ENCODE results near the gene SGSM2. TPM values are rescaled to one million over a fixed set of nuclear protein-coding genes. Genes with fewer than 3 reads are reported as not detected.

SGSM2 gene
- total RNA-seq, 1 donor from 2014 or later: 19.8 TPM

DNA sequence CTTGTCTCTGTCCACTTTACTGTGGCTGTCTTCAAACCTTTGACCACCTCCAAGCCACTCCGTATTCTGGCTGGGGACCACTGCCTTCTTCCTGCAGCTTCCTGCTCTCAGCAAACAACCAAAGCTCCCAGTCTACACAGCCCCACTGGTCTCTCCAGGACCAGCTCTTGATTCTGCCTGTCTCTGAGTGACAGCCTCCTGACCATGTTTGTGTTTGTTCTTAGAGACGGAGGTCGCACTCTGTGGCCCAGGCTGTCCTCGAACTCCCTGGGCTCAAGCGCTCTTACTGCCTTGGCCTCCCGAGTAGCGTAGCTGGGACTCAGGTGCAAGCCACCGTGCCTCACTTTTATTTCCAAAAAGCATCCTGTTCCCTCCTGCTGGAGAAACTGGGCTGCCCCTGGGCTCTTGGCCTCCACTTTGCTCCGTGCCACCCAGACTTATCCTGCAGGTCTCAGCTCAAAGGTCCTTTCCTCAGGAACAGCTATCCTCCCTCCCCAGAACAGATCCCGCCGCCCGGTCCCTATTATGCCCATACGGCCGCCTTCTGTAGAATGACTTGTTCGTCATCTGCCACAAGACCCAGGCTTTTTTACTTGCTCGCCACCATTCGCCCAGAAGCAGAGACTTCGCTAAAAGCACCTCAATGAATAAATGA, 54.4 kb downstream of the SGSM2 start:
- H3K9me3 ChIP-seq (ENCODE audit: control insufficient read depth in 3 of 3, low read length in 3 of 3): no peaks in the 10 kb centered on the region
- H3K4me3 ChIP-seq (ENCODE audit: low read length in 3 of 3): peak overlapping the region; percentile 46 to 75 (median 62)
- H3K4me1 ChIP-seq (ENCODE audit: control insufficient read depth in 3 of 3, insufficient read depth in 3 of 3, low read length in 3 of 3): peaks cover 53 to 75% (median 65%) of the 10 kb centered on the region in 3 donors
- peak overlapping the region; percentile 100 for H3K27ac ChIP-seq (ENCODE audit: low read depth, low read length)
- no peaks in the 10 kb centered on the region for H3K27me3 ChIP-seq (ENCODE audit: control insufficient read depth in 3 of 3, insufficient read depth in 3 of 3, low read length in 3 of 3)
- peak overlapping the region; percentile 60 to 90 (median 66) for H3K9ac ChIP-seq (ENCODE audit: low read depth in 1 of 3, low read length in 3 of 3)
- H3K36me3 ChIP-seq (ENCODE audit: control insufficient read depth in 3 of 3, insufficient read depth in 3 of 3, low read length in 3 of 3): peaks cover 8 to 13% (median 9%) of the 10 kb centered on the region in 3 donors

DNA sequence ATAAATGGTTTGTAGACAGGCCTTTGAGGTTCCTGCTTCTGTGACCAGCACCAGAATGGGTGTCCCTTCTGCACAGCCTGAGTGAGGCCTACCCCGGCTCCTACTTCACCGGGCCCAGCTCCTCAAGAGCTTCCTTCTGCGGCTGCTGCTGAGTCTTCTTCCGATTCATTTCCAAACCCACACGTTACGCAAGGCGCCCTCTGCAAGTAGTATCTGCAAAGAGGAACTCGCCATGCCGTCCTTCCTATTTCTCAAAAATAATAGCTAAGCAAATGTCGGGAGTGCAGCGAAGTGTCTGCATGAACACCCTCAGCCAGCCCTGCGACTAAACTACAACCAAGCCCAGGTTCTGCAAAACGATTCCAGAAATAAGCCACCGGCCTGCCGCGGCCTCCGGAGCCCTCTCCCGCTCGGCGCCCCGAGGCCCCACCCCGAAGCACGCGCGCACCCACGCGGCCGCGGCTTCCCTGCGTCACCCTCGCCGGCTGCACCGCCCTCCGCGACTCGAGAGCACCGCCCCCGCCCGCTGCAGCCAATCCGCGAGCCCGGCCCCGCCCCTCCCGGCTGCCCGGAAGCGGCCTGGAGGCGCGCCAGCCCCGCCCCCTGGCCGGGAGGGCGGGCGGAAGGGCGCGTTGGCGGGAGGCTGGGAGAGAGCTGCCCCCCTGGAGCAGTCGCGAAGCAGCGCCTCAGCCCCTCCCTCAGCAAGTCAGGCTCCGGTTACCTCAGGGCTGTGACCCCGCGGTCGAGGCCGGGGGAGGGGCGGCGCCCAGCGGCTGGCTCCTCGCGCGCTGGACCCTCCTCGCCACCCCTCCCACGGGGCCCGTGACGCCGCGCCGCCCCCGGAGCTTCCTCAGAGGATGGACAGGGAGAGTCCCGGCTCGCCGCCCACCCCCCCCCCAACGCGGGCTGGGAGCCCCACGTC, 55.2 kb downstream of the SGSM2 start:
- Histone ChIP-seq H3K4me3 (ENCODE audit: low read length in 3 of 3) (peak overlapping the region; percentile 62 to 86 (median 78)), H3K9ac (ENCODE audit: low read depth in 1 of 3, low read length in 3 of 3) (peak overlapping the region; percentile 90 to 94 (median 93)), H3K36me3 (ENCODE audit: control insufficient read depth in 3 of 3, insufficient read depth in 3 of 3, low read length in 3 of 3) (peaks cover 5 to 8% (median 6%) of the 10 kb centered on the region in 3 donors), H3K27ac (ENCODE audit: low read depth, low read length) (peak overlapping the region; percentile 100), H3K9me3 (ENCODE audit: control insufficient read depth in 3 of 3, low read length in 3 of 3) (no peaks in the 10 kb centered on the region), H3K27me3 (ENCODE audit: control insufficient read depth in 3 of 3, insufficient read depth in 3 of 3, low read length in 3 of 3) (no peaks in the 10 kb centered on the region), H3K4me1 (ENCODE audit: control insufficient read depth in 3 of 3, insufficient read depth in 3 of 3, low read length in 3 of 3) (peaks cover 60 to 79% (median 71%) of the 10 kb centered on the region in 3 donors)

DNA sequence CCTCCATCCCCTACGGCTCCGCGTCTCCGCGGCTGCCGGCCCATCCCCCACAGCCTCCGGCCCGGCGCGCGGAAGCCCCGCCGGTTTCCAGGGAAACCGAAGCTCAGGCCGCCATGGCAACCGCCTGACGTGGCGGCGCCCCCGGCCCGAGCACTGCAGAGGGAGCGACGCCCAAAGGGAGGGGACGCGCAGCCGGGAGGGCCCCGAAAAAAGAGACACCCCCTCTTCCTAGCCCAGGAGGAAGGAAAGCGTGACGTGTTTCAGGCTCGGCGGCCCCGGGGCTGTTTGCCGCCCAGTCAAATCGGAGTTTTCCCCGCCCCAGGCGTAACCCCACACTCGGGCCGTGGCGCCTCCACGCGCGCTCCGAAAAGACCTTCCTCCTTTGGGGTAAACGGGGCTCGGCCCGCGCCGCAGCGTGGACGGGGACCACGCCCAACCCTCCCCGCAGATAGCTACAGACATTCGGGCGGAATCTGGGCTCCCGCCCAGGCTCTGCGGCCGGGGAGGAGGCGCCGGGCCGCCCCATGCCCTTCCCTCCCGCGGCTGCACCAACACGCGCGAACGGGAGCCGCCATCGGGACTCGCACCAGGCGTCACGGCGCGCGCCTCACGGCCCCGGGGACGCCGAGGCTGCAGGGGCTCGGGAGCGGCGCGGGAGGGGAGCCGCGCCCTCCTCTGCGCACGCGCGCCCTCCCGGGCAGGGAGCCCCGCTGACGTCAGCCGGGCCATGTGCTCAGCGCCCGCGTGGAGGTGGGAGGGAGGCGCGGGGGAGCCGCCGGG, 56.1 kb downstream of the SGSM2 start:
- Histone ChIP-seq H3K4me1 (ENCODE audit: control insufficient read depth in 3 of 3, insufficient read depth in 3 of 3, low read length in 3 of 3) (peaks cover 69 to 81% (median 79%) of the 10 kb centered on the region in 3 donors), H3K9me3 (ENCODE audit: control insufficient read depth in 3 of 3, low read length in 3 of 3) (no peaks in the 10 kb centered on the region), H3K36me3 (ENCODE audit: control insufficient read depth in 3 of 3, insufficient read depth in 3 of 3, low read length in 3 of 3) (peaks cover 0 to 5% (median 4%) of the 10 kb centered on the region in 3 donors), H3K27ac (ENCODE audit: low read depth, low read length) (peak overlapping the region; percentile 100), H3K27me3 (ENCODE audit: control insufficient read depth in 3 of 3, insufficient read depth in 3 of 3, low read length in 3 of 3) (no peaks in the 10 kb centered on the region), H3K9ac (ENCODE audit: low read depth in 1 of 3, low read length in 3 of 3) (peak overlapping the region; percentile 90 to 94 (median 93)), H3K4me3 (ENCODE audit: low read length in 3 of 3) (peak overlapping the region; percentile 72 to 86 (median 78))

DNA sequence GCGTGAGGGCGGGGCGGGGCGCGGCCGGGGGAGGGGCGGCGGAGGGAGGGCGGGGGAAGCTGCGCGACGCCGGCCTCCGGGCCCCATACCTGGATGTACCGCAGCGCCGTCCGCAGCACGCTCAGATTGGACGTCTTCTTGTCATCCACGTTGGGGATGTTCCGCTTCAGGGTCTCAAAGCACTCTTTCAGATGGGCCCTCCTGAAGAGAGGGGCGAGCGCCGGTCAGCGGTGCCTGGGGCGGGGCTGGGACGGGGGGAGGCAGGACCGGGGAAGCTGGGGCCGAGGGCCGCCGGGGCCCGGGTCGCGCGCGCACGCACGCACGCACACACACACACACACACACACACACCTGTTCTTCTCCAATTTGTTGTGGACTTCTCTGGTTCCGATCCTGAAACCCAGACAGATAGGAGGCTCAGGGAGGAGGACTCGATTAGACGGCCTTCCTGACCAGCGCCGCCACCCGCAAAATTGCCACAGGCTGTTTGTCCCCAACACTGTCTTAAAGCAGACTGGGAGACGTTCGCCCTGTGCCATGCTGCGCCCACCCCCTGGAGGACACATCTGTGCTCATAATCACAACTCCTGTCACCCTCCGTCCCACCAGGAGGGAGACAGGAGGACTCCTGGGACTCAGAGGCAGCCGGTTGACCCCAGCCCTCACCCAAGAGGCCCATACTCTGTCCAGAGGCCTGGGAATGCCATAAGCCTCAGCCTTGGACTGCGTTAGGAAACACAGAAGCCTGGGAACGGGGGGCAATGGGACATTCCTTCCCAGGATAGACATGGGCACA, 56.9 kb downstream of the SGSM2 start:
- peak overlapping the region; percentile 51 to 63 (median 59) for H3K4me3 ChIP-seq (ENCODE audit: low read length in 3 of 3)
- H3K27ac ChIP-seq (ENCODE audit: low read depth, low read length): peak overlapping the region; percentile 100
- H3K36me3 ChIP-seq (ENCODE audit: control insufficient read depth in 3 of 3, insufficient read depth in 3 of 3, low read length in 3 of 3): peaks cover 0 to 2% (median 0%) of the 10 kb centered on the region in 3 donors
- H3K4me1 ChIP-seq (ENCODE audit: control insufficient read depth in 3 of 3, insufficient read depth in 3 of 3, low read length in 3 of 3): peaks cover 74 to 80% (median 78%) of the 10 kb centered on the region in 3 donors
- H3K27me3 ChIP-seq (ENCODE audit: control insufficient read depth in 3 of 3, insufficient read depth in 3 of 3, low read length in 3 of 3): no peaks in the 10 kb centered on the region
- peak overlapping the region; percentile 10 to 75 (median 56) for H3K9ac ChIP-seq (ENCODE audit: low read depth in 1 of 3, low read length in 3 of 3)
- no peaks in the 10 kb centered on the region for H3K9me3 ChIP-seq (ENCODE audit: control insufficient read depth in 3 of 3, low read length in 3 of 3)

DNA sequence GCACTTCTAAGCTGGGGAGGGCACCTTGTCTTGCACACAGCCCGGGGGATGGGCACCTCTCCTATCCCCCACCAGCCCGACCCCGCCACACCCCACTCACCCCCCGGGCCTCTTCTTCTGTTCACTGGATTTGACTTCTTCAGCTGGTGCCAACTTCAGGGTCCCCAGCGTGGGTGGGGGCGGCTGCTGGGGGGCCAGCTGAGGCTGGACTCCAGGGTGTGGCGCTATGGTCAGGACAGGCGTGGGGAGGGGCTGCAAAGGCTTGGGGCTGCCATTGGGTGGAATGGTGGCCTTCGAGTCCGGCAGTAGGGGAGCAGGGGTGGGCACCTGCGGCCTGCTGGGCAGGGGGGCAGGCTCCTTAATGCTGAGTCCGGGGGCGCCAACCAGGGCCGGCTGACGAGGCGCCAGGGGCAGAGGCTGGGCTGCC, 57.5 kb downstream of the SGSM2 start:
- peaks cover 71 to 78% (median 76%) of the 10 kb centered on the region in 3 donors for H3K4me1 ChIP-seq (ENCODE audit: control insufficient read depth in 3 of 3, insufficient read depth in 3 of 3, low read length in 3 of 3)
- H3K9ac ChIP-seq (ENCODE audit: low read depth in 1 of 3, low read length in 3 of 3): peak overlapping the region in 2 of 3 donors; percentile 56 to 75
- peak overlapping the region; percentile 100 for H3K27ac ChIP-seq (ENCODE audit: low read depth, low read length)

DNA sequence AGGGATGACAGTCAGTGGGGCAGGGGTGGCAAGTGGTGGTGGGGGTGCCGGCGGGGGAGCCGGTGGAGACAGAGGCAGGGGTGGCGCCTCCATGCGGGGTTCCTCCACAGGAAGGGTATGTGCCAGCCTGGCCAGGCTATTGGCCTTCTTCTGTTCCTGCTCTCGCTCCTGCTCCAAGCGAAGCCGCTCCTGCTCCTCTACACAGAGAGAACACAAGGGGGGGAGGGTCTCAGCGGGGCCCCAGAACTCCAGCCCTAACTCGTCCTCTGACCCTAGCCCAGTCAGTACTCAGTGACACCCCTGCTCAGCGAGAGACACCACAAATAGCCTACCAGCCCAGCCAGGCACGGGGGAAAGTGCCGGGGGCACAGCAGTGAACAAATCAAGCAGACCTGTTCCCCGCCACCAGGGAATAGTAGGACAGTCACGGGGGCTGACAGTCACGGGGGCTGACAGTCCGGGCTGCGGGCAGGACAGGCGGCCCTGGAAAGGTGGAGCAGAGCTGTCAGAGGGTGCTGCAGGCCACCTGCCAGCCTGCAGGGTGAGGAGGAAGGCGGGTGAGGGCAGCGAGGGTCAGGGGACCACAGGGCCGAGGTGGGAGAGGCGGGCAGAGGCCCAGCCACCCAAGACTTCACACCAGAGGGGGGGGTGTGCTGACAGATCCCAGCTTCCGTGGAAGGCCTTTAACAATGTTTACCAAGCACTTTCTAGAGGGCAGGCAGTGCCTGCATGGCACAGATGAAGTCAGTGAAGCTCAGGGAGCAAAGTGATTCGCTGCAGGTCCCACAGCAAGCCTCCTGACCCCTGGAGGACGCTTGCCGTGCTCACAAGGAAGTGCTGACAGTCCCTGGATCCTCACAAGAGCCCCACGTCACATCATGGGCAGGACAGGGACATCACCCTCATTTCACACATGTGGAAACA, 58.2 kb downstream of the SGSM2 start:
- Histone ChIP-seq H3K27ac (ENCODE audit: low read depth, low read length) (peak overlapping the region; percentile 100), H3K9ac (ENCODE audit: low read depth in 1 of 3, low read length in 3 of 3) (peak overlapping the region; percentile 81 to 85 (median 83)), H3K4me3 (ENCODE audit: low read length in 3 of 3) (peak overlapping the region; percentile 61 to 69 (median 66)), H3K9me3 (ENCODE audit: control insufficient read depth in 3 of 3, low read length in 3 of 3) (no peaks in the 10 kb centered on the region), H3K4me1 (ENCODE audit: control insufficient read depth in 3 of 3, insufficient read depth in 3 of 3, low read length in 3 of 3) (peaks cover 64 to 75% (median 68%) of the 10 kb centered on the region in 3 donors), H3K36me3 (ENCODE audit: control insufficient read depth in 3 of 3, insufficient read depth in 3 of 3, low read length in 3 of 3) (peaks cover 0 to 2% (median 0%) of the 10 kb centered on the region in 3 donors), H3K27me3 (ENCODE audit: control insufficient read depth in 3 of 3, insufficient read depth in 3 of 3, low read length in 3 of 3) (no peaks in the 10 kb centered on the region)

More for the DNA sequence above, 57.5 kb downstream of the SGSM2 start:
- Histone ChIP-seq H3K36me3 (ENCODE audit: control insufficient read depth in 3 of 3, insufficient read depth in 3 of 3, low read length in 3 of 3) (no peaks in the 10 kb centered on the region), H3K4me3 (ENCODE audit: low read length in 3 of 3) (no peak overlapping the region), H3K9me3 (ENCODE audit: control insufficient read depth in 3 of 3, low read length in 3 of 3) (no peaks in the 10 kb centered on the region), H3K27me3 (ENCODE audit: control insufficient read depth in 3 of 3, insufficient read depth in 3 of 3, low read length in 3 of 3) (no peaks in the 10 kb centered on the region)

DNA sequence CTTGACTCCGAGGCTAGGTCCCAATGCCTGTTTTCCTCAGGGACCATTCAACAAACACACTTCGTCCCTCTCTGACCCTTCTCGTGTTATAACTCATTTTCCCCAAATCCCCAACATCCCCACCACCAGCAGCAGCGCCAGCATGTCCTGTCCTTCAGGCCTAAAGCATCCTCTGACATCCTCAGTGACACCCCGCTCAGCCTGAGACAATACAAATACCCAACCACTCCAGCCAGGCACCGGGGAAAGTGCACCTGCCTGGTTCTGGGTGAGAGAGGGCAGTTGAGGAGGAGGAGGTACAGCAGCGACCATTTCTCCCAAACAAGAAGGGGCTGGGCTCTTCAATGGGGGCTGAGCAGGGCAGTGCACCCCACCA, 58.9 kb downstream of the SGSM2 start:
- H3K4me1 ChIP-seq (ENCODE audit: control insufficient read depth in 3 of 3, insufficient read depth in 3 of 3, low read length in 3 of 3): peaks cover 58 to 69% (median 63%) of the 10 kb centered on the region in 3 donors
- H3K9ac ChIP-seq (ENCODE audit: low read depth in 1 of 3, low read length in 3 of 3): peak overlapping the region; percentile 81 to 85 (median 83)
- peak overlapping the region; percentile 100 for H3K27ac ChIP-seq (ENCODE audit: low read depth, low read length)
- no peaks in the 10 kb centered on the region for H3K9me3 ChIP-seq (ENCODE audit: control insufficient read depth in 3 of 3, low read length in 3 of 3)
- H3K36me3 ChIP-seq (ENCODE audit: control insufficient read depth in 3 of 3, insufficient read depth in 3 of 3, low read length in 3 of 3): peaks cover 0 to 2% (median 0%) of the 10 kb centered on the region in 3 donors
- H3K27me3 ChIP-seq (ENCODE audit: control insufficient read depth in 3 of 3, insufficient read depth in 3 of 3, low read length in 3 of 3): no peaks in the 10 kb centered on the region
- H3K4me3 ChIP-seq (ENCODE audit: low read length in 3 of 3): peak overlapping the region; percentile 61 to 69 (median 66)

DNA sequence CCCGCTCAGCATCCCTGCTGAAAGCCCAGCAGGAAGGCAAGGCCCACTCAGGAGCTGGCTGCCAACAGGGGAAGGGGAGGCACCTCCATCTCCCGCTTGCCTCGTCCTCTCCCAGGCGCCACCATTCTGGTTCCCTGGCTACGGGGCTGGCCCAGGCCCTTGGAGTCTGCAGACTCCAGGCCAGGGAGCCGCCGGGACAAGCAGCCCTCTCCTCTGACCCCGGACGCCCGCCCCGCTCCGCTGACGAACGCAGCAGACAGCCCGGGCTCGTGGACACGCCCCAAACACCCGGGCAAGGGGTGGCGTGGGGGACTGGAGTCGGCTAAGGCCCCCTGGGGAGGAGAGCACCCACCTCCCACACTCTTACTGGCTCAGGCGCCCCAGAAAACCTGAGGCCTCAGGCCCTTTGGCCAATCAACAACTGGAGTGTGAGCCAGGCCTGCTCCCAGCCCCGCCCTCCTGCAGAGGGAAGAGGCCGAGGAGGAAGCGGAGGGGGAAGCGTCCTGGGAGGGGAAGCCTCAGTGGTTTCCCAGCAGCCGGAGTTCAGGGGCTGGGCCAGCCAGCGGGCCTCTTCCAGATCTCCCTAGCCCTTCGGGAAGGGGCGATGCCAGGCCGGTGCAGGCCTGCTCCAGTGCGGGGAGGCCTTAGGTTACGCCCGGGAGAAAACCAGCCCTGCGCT, 59.4 kb downstream of the SGSM2 start:
- Histone ChIP-seq H3K27me3 (ENCODE audit: control insufficient read depth in 3 of 3, insufficient read depth in 3 of 3, low read length in 3 of 3) (no peaks in the 10 kb centered on the region), H3K9me3 (ENCODE audit: control insufficient read depth in 3 of 3, low read length in 3 of 3) (no peaks in the 10 kb centered on the region), H3K4me1 (ENCODE audit: control insufficient read depth in 3 of 3, insufficient read depth in 3 of 3, low read length in 3 of 3) (peaks cover 54 to 63% (median 59%) of the 10 kb centered on the region in 3 donors), H3K36me3 (ENCODE audit: control insufficient read depth in 3 of 3, insufficient read depth in 3 of 3, low read length in 3 of 3) (peaks cover 0 to 2% (median 0%) of the 10 kb centered on the region in 3 donors), H3K9ac (ENCODE audit: low read depth in 1 of 3, low read length in 3 of 3) (peak overlapping the region; percentile 81 to 85 (median 83)), H3K4me3 (ENCODE audit: low read length in 3 of 3) (peak overlapping the region; percentile 66 to 69 (median 66)), H3K27ac (ENCODE audit: low read depth, low read length) (peak overlapping the region; percentile 100)
